K562 (cell line): ENCODE results near the gene RIMS3. TPM values are rescaled to one million over a fixed set of nuclear protein-coding genes. Genes with fewer than 3 reads are reported as not detected.

Experiments used
- FOXP1 ChIP-seq: sonication (generic); formaldehyde crosslinking; IDR thresholded peaks from 2 replicates; pipeline ENCODE4 v1.8.0; 2022; ENCODE audit warnings: mild to moderate bottlenecking, missing genetic modification reagents
- MBD2 ChIP-seq: sonication (generic); IDR thresholded peaks from 2 replicates; pipeline ENCODE4 v1.6.1; 2016; ENCODE audit warnings: low read depth, borderline replicate concordance
- MEF2A ChIP-seq: IDR thresholded peaks from 2 replicates; pipeline ENCODE4 v1.6.1; 2011; ENCODE audit warnings: low read depth, mild to moderate bottlenecking, low read length, moderate library complexity; ENCODE audit not compliant: control insufficient read depth
- NR2C1 ChIP-seq, 2 experiments: fragments of 450-650 bp; IDR thresholded peaks; 2 replicates each; pipeline ENCODE4 v1.6.1; 2017; ENCODE audit warnings: mild to moderate bottlenecking in 2 of 2, antibody characterized with exemption in 1 of 2, inconsistent platforms in 1 of 2, missing compliant biosample characterization in 1 of 2, missing genetic modification characterization in 1 of 2
- RB1 ChIP-seq: fragments of 450-650 bp; IDR thresholded peaks from 2 replicates; pipeline ENCODE4 v1.6.1; 2017; ENCODE audit warnings: low read depth, mild to moderate bottlenecking
- RFX7 ChIP-seq: fragments of 250-450 bp; sonication (Bioruptor Pico); IDR thresholded peaks from 2 replicates; pipeline ENCODE4 v1.5.1; 2021; ENCODE audit warnings: mild to moderate bottlenecking
- TBP ChIP-seq: optimal IDR thresholded peaks from 2 replicates; pipeline ENCODE3; 2011; ENCODE audit warnings: low read depth, low read length, improper control_type of control experiment
- YBX1 ChIP-seq: fragments of 450-650 bp; IDR thresholded peaks from 2 replicates; pipeline ENCODE4 v1.7.1; 2016; ENCODE audit warnings: mild to moderate bottlenecking
- ZFX ChIP-seq: sonication (generic); formaldehyde crosslinking; IDR thresholded peaks from 2 replicates; pipeline ENCODE4 v1.8.0; 2022; ENCODE audit warnings: mild to moderate bottlenecking, missing genetic modification reagents, moderate library complexity
- ZNF143 ChIP-seq: sonication (generic); formaldehyde crosslinking; IDR thresholded peaks from 2 replicates; pipeline ENCODE4 v1.9.0; 2022; ENCODE audit warnings: mild to moderate bottlenecking, missing genetic modification reagents
- ZNF253 ChIP-seq: fragments of 250-450 bp; sonication (Bioruptor Pico); conservative IDR thresholded peaks from 2 replicates; pipeline ENCODE4 v1.6.1; 2021; ENCODE audit warnings: mild to moderate bottlenecking
- ZNF408 ChIP-seq: fragments of 250-450 bp; sonication (Bioruptor Pico); IDR thresholded peaks from 2 replicates; pipeline ENCODE4 v1.4.0; 2020; ENCODE audit warnings: low read depth, mild to moderate bottlenecking, moderate library complexity
- ZNF444 ChIP-seq: fragments of 250-450 bp; sonication (Bioruptor Pico); IDR thresholded peaks from 2 replicates; pipeline ENCODE4 v1.4.0; 2020; ENCODE audit warnings: mild to moderate bottlenecking, moderate library complexity
- polyA plus RNA-seq, 8 experiments: library from polyadenylated mRNA; depleted of rRNA in 4 of 8; stranded (reverse) in 5 of 8; unstranded in 3 of 8; fragments of >200 nt; fragmentation: Nextera tagmentation in 2 of 8; fragmentation: Illumina TruSeq in 1 of 8; extraction: Ambion mirVana in 2 of 8; extraction: Trizol in 1 of 8; gene quantifications; 2 replicates each; pipeline versions ENCODE4 v1.2.1 to v1.2.3, GENCODE V29; 2011 to 2014; ENCODE audit warnings: inconsistent platforms in 1 of 8, missing spikeins in 1 of 8
- total RNA-seq, 7 experiments: library from RNA; depleted of rRNA in 6 of 7; stranded (reverse); fragments of >200 nt in 6 of 7; fragmentation: Illumina TruSeq in 2 of 7; extraction: Trizol in 2 of 7; gene quantifications; 2 replicates each; pipeline versions ENCODE4 v1.2.1 to v1.2.3, GENCODE V29; 2011 to 2021; ENCODE audit warnings: low replicate concordance in 1 of 7
- TF ChIP-seq, protein P1 (sequence below): fragments of 200-800 bp; sonication (Bioruptor generic); IDR thresholded peaks from 2 replicates; pipeline ENCODE4 v1.6.1; 2016; ENCODE audit warnings: missing genetic modification characterization, missing compliant biosample characterization
- TF ChIP-seq, protein P2 (sequence below), 2 experiments: fragments of 450-650 bp; IDR thresholded peaks; 2 replicates each; pipeline ENCODE4 v1.6.1; 2018; ENCODE audit warnings: mild to moderate bottlenecking in 2 of 2, low read depth in 1 of 2; ENCODE audit not compliant: partially characterized antibody in 2 of 2
- TF ChIP-seq, protein P3 (sequence below): fragments of 450-650 bp; IDR thresholded peaks from 2 replicates; pipeline ENCODE4 v1.6.1; 2017; ENCODE audit warnings: antibody characterized with exemption

RIMS3 gene
- total and polyA plus RNA-seq, 9 of the 15 experiments (the other 6 are each of a cell fraction or from before 2014, with no cell fraction given), result 0.06 to 1.2 (median 0.59) TPM

DNA sequence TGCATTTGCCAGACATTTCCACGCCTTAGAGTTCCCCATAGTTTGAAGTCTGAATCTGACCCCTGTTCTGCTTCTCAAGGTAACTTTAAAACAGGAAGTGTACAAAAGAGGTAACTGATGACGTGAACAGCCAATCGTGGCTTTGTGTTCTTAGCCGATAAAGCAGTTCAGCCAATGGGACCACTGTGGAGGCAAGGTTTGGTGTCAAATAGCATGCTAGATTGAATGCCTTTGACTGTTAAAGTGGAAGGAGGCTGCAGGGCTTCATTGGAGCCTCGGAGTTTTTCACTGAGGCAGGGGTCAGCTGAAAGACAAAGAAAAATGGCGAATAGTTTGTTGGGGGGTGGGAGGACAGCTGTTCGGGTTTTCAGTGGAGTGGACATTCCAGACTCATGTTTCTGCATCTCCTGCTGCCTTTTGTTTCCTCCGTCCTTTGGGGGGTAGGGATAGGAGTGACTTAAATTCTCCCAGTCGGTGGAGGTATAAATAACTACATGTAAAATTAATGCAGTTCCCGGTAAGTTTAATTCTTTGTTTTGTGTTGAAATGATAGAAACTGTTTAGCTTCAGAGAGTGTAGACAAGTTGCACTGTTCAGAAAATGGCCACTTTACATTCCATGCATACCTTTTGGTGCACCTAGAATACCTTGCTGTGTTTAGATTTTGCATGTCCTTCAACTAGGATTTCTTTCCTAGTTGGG is 43.8 kb upstream of the RIMS3 start (continued):
- TF ChIP-seq, protein P1, sequence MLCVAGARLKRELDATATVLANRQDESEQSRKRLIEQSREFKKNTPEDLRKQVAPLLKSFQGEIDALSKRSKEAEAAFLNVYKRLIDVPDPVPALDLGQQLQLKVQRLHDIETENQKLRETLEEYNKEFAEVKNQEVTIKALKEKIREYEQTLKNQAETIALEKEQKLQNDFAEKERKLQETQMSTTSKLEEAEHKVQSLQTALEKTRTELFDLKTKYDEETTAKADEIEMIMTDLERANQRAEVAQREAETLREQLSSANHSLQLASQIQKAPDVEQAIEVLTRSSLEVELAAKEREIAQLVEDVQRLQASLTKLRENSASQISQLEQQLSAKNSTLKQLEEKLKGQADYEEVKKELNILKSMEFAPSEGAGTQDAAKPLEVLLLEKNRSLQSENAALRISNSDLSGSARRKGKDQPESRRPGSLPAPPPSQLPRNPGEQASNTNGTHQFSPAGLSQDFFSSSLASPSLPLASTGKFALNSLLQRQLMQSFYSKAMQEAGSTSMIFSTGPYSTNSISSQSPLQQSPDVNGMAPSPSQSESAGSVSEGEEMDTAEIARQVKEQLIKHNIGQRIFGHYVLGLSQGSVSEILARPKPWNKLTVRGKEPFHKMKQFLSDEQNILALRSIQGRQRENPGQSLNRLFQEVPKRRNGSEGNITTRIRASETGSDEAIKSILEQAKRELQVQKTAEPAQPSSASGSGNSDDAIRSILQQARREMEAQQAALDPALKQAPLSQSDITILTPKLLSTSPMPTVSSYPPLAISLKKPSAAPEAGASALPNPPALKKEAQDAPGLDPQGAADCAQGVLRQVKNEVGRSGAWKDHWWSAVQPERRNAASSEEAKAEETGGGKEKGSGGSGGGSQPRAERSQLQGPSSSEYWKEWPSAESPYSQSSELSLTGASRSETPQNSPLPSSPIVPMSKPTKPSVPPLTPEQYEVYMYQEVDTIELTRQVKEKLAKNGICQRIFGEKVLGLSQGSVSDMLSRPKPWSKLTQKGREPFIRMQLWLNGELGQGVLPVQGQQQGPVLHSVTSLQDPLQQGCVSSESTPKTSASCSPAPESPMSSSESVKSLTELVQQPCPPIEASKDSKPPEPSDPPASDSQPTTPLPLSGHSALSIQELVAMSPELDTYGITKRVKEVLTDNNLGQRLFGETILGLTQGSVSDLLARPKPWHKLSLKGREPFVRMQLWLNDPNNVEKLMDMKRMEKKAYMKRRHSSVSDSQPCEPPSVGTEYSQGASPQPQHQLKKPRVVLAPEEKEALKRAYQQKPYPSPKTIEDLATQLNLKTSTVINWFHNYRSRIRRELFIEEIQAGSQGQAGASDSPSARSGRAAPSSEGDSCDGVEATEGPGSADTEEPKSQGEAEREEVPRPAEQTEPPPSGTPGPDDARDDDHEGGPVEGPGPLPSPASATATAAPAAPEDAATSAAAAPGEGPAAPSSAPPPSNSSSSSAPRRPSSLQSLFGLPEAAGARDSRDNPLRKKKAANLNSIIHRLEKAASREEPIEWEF, result no peak
- no peak for TF ChIP-seq ZNF444
- no peak for TF ChIP-seq RB1
- TF ChIP-seq, protein P2, sequence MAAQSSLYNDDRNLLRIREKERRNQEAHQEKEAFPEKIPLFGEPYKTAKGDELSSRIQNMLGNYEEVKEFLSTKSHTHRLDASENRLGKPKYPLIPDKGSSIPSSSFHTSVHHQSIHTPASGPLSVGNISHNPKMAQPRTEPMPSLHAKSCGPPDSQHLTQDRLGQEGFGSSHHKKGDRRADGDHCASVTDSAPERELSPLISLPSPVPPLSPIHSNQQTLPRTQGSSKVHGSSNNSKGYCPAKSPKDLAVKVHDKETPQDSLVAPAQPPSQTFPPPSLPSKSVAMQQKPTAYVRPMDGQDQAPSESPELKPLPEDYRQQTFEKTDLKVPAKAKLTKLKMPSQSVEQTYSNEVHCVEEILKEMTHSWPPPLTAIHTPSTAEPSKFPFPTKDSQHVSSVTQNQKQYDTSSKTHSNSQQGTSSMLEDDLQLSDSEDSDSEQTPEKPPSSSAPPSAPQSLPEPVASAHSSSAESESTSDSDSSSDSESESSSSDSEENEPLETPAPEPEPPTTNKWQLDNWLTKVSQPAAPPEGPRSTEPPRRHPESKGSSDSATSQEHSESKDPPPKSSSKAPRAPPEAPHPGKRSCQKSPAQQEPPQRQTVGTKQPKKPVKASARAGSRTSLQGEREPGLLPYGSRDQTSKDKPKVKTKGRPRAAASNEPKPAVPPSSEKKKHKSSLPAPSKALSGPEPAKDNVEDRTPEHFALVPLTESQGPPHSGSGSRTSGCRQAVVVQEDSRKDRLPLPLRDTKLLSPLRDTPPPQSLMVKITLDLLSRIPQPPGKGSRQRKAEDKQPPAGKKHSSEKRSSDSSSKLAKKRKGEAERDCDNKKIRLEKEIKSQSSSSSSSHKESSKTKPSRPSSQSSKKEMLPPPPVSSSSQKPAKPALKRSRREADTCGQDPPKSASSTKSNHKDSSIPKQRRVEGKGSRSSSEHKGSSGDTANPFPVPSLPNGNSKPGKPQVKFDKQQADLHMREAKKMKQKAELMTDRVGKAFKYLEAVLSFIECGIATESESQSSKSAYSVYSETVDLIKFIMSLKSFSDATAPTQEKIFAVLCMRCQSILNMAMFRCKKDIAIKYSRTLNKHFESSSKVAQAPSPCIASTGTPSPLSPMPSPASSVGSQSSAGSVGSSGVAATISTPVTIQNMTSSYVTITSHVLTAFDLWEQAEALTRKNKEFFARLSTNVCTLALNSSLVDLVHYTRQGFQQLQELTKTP (IDR thresholded peaks at IDR 0.05; ENCODE audit: low read depth in 1 of 2, partially characterized antibody in 2 of 2), result peak; percentile 44 to 46
- peak; percentile 99 for TF ChIP-seq MBD2
- no peak for TF ChIP-seq YBX1
- TF ChIP-seq, protein P3, sequence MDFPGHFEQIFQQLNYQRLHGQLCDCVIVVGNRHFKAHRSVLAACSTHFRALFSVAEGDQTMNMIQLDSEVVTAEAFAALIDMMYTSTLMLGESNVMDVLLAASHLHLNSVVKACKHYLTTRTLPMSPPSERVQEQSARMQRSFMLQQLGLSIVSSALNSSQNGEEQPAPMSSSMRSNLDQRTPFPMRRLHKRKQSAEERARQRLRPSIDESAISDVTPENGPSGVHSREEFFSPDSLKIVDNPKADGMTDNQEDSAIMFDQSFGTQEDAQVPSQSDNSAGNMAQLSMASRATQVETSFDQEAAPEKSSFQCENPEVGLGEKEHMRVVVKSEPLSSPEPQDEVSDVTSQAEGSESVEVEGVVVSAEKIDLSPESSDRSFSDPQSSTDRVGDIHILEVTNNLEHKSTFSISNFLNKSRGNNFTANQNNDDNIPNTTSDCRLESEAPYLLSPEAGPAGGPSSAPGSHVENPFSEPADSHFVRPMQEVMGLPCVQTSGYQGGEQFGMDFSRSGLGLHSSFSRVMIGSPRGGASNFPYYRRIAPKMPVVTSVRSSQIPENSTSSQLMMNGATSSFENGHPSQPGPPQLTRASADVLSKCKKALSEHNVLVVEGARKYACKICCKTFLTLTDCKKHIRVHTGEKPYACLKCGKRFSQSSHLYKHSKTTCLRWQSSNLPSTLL, result no peak
- TF ChIP-seq FOXP1, result no peak
- TF ChIP-seq MEF2A, result no peak
- TF ChIP-seq ZFX, result no peak
- TF ChIP-seq ZNF143, result no peak
- TF ChIP-seq ZNF253 (CRISPR knock-in tag), result no peak
- TF ChIP-seq TBP, result peak; percentile 96
- no peak for TF ChIP-seq RFX7 (CRISPR knock-in tag)
- TF ChIP-seq ZNF408, result no peak
- TF ChIP-seq NR2C1 (IDR thresholded peaks at IDR 0.05), result peak; percentile 80
- TF ChIP-seq NR2C1 (tag; IDR thresholded peaks at IDR 0.05), result peak; percentile 79
